K562 (cell line): ENCODE measurements around the gene TRIM47.

Experiments
- CBX8 ChIP-seq: fragments of 200-600 bp; sonication (generic); IDR thresholded peaks from 2 replicates; pipeline ENCODE4 v1.6.1; 2012; ENCODE audit warnings: borderline replicate concordance, mixed run types, low read depth, mild to moderate bottlenecking, moderate library complexity, mixed read lengths, low read length, control low read depth, inconsistent platforms; ENCODE audit not compliant: poor library complexity, severe bottlenecking; ENCODE audit errors: extremely low read depth
- CHD1 ChIP-seq: fragments of 200-600 bp; sonication (generic); IDR thresholded peaks from one replicate; pipeline ENCODE4 v1.6.1; 2012; ENCODE audit warnings: mild to moderate bottlenecking, moderate library complexity, low read length, inconsistent platforms
- CTBP1 ChIP-seq: fragments of 450-650 bp; IDR thresholded peaks from 2 replicates; pipeline ENCODE4 v1.6.1; 2016; ENCODE audit warnings: borderline replicate concordance
- CTCF ChIP-seq, 3 experiments: IDR thresholded peaks in 2 of 3; conservative IDR thresholded peaks in 1 of 3; 2 replicates each; pipeline ENCODE4 v1.5.1; 2011 to 2012; ENCODE audit warnings: low read length in 3 of 3, mild to moderate bottlenecking in 3 of 3, control low read depth in 2 of 3, improper control_type of control experiment in 1 of 3, inconsistent platforms in 1 of 3, low read depth in 1 of 3, mixed read lengths in 1 of 3, moderate library complexity in 1 of 3; ENCODE audit not compliant: insufficient read depth in 2 of 3
- ESRRA ChIP-seq: fragments of 450-650 bp; IDR thresholded peaks from 2 replicates; pipeline ENCODE4 v1.6.1; 2014; ENCODE audit warnings: low read depth, mild to moderate bottlenecking, moderate library complexity, borderline replicate concordance
- EZH2 ChIP-seq: IDR thresholded peaks from 2 replicates; pipeline ENCODE4 v1.6.1; 2012; ENCODE audit warnings: low read depth, mild to moderate bottlenecking, inconsistent platforms, low read length, borderline replicate concordance
- HCFC1 ChIP-seq: IDR thresholded peaks from 2 replicates; pipeline ENCODE4 v1.6.1; 2012; ENCODE audit warnings: low read depth, low read length, improper control_type of control experiment
- KLF1 ChIP-seq: fragments of 450-650 bp; IDR thresholded peaks from 2 replicates; pipeline ENCODE4 v1.6.1; 2016; ENCODE audit warnings: missing genetic modification characterization, missing compliant biosample characterization
- NFRKB ChIP-seq: fragments of 450-650 bp; IDR thresholded peaks from 2 replicates; pipeline ENCODE4 v1.6.1; 2016; ENCODE audit warnings: low read depth
- POLR2A ChIP-seq: fragments of 450-650 bp; conservative IDR thresholded peaks from 2 replicates; pipeline ENCODE4 v1.6.1; 2016
- RAD51 ChIP-seq: fragments of 450-650 bp; IDR thresholded peaks from 2 replicates; pipeline ENCODE4 v1.7.1; 2016; ENCODE audit warnings: low read depth, mild to moderate bottlenecking, borderline replicate concordance
- SIRT6 ChIP-seq: IDR thresholded peaks from one replicate; pipeline ENCODE4 v1.6.1; 2012; ENCODE audit warnings: low read depth, mild to moderate bottlenecking, control low read depth, inconsistent platforms, low read length, moderate library complexity
- SP1 ChIP-seq: sonication (generic); formaldehyde crosslinking; IDR thresholded peaks from 2 replicates; pipeline ENCODE4 v1.8.1; 2022; ENCODE audit warnings: mild to moderate bottlenecking, missing genetic modification reagents

DNA sequence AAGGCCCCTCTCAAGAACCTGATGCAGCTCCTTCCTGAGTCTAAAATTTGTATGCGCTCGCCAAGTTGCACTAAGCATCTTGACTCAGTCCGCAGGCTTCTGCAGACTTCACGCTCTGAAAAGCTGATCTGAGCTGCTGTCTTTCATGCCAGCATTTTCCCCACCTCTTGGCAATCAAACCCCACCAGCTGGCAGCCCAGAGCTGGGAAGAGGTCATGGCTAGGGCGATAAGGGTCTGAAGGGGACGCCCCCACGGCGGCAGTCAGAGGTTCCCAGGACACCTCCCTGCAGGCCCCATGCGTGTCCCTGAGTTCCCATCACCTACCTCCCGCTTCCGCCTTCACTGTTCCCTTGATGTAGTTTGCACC is 29.1 kb downstream of the TRIM47 start:
- TF ChIP-seq SP1 (no peak), CTCF (IDR thresholded peaks at IDR 0.05 in 2 of 3, conservative IDR thresholded peaks at IDR 0.05 in 1 of 3; ENCODE audit: insufficient read depth in 2 of 3, low read depth in 1 of 3, low read length in 3 of 3) (no peak), CTBP1 (no peak), SIRT6 (no peak), KLF1 (tag) (no peak), EZH2 (no peak), RAD51 (no peak), HCFC1 (no peak), ESRRA (no peak), CHD1 (no peak), CBX8 (no peak), POLR2A (no peak), NFRKB (no peak)
